Lower lobe of right lung (tissue), 2 donors: Measurements from ENCODE around the gene SLC39A5. TPM values are rescaled to one million over a fixed set of nuclear protein-coding genes. Genes with fewer than 3 reads are reported as not detected.

Experiments used
- ATAC-seq, 2 donors: fragments of 200-7000 bp; cut with Tn5 transposase; one replicate each; pipeline ENCODE4 v1.9.1; 2020 to 2022; ENCODE audit warnings: mild to moderate bottlenecking in 2 of 2, moderate library complexity in 2 of 2
- DNase-seq: peaks from one replicate; pipeline ENCODE4 v3.0.0-alpha.2; 2020
- H3K27ac ChIP-seq: fragments of 200-600 bp; one replicate; pipeline ENCODE4 v1.8.0; 2022
- H3K27me3 ChIP-seq: fragments of 200-600 bp; one replicate; pipeline ENCODE4 v1.8.0; 2022; ENCODE audit warnings: low read depth
- H3K36me3 ChIP-seq: fragments of 200-600 bp; one replicate; pipeline ENCODE4 v1.8.0; 2022; ENCODE audit warnings: mild to moderate bottlenecking
- H3K4me1 ChIP-seq: fragments of 200-600 bp; one replicate; pipeline ENCODE4 v1.8.0; 2022
- H3K4me3 ChIP-seq: fragments of 200-600 bp; one replicate; pipeline ENCODE4 v1.8.0; 2022; ENCODE audit warnings: mild to moderate bottlenecking
- H3K9me3 ChIP-seq: fragments of 200-600 bp; one replicate; pipeline ENCODE4 v1.8.0; 2022
- intact Hi-C: fragments of 100-400 bp; cut with DNase I; formaldehyde crosslinking; loops from one replicate; pipeline ENCODE4 v1.11.0; 2022
- long read RNA-seq: library from polyadenylated mRNA; unstranded; transcript quantifications from one replicate; pipeline ENCODE4 v2.0.0, GENCODE V29; 2021
- total RNA-seq: library from RNA; stranded (reverse); fragmentation: NEBNext Ultra II Directional; extraction: Animal tissue kit (Norgen Biotek cat#: 25700); gene quantifications from one replicate; pipeline ENCODE4 v1.2.1, GENCODE V29; 2021
- TF ChIP-seq, protein P1 (sequence below): fragments of 200-600 bp; IDR thresholded peaks from one replicate; pipeline ENCODE4 v1.8.0; 2022; ENCODE audit warnings: antibody characterized with exemption, mild to moderate bottlenecking
- donor health status: DM: no; HTN: yes; CAD: no; lungs with severe emphysema.

The SLC39A5 gene, protein sequence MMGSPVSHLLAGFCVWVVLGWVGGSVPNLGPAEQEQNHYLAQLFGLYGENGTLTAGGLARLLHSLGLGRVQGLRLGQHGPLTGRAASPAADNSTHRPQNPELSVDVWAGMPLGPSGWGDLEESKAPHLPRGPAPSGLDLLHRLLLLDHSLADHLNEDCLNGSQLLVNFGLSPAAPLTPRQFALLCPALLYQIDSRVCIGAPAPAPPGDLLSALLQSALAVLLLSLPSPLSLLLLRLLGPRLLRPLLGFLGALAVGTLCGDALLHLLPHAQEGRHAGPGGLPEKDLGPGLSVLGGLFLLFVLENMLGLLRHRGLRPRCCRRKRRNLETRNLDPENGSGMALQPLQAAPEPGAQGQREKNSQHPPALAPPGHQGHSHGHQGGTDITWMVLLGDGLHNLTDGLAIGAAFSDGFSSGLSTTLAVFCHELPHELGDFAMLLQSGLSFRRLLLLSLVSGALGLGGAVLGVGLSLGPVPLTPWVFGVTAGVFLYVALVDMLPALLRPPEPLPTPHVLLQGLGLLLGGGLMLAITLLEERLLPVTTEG
- total RNA-seq, result not detected
- long read RNA-seq, result 0 reads

DNA sequence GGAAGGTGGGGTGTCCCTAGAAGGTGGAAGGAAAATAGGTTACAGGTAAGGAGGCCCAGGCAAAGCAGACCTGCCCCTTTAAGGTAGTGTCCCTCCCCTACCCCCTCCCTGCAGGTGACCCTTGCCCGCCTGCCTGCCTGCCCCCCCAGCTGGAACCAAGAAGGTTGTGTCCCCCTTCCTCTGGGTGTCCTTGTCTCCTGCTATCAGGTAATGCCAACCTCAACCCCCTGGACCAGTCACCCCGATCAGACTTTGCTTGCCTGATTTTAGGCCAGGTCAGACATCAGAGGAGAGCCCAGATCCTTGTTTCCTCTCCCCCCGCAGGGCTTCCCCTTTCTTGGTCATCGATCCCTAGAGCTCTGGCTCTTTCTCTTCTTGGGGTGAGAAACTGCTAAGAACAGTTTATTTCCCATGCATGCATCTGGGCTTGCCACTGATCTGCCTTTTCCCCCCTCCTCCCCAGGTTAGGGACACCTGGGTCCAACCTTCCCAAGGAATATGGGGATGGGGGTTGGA is at the start of gene SLC39A5:
TSS of gene SLC39A5 (plus strand) at position 136 of the 516 bp plus-strand sequence. CDS start 1,224 bp downstream, outside the sequence.
- Histone ChIP-seq H3K27ac (no peak within 1 kb of the TSS), H3K36me3 (peaks cover 14% of the 10 kb centered on the region), H3K9me3 (no peaks in the 10 kb centered on the region), H3K4me1 (peaks cover 1% of the 10 kb centered on the region), H3K27me3 (no peaks in the 10 kb centered on the region), H3K4me3 (no peak within 1 kb of the TSS)
- intact Hi-C loops, result no loop called here
- TF ChIP-seq, protein P1, sequence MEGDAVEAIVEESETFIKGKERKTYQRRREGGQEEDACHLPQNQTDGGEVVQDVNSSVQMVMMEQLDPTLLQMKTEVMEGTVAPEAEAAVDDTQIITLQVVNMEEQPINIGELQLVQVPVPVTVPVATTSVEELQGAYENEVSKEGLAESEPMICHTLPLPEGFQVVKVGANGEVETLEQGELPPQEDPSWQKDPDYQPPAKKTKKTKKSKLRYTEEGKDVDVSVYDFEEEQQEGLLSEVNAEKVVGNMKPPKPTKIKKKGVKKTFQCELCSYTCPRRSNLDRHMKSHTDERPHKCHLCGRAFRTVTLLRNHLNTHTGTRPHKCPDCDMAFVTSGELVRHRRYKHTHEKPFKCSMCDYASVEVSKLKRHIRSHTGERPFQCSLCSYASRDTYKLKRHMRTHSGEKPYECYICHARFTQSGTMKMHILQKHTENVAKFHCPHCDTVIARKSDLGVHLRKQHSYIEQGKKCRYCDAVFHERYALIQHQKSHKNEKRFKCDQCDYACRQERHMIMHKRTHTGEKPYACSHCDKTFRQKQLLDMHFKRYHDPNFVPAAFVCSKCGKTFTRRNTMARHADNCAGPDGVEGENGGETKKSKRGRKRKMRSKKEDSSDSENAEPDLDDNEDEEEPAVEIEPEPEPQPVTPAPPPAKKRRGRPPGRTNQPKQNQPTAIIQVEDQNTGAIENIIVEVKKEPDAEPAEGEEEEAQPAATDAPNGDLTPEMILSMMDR, result no peak
- DNase-seq (no peak), ATAC-seq (no peak)

- DNase-seq (no peak), ATAC-seq (no peak)
- no peaks in the 10 kb centered on the region for H3K9me3 ChIP-seq
- peaks cover 29% of the 10 kb centered on the region for H3K4me1 ChIP-seq
- peaks cover 51% of the 10 kb centered on the region for H3K36me3 ChIP-seq
- H3K27me3 ChIP-seq, result no peaks in the 10 kb centered on the region
- intact Hi-C loops, result no loop called here
- H3K4me3 ChIP-seq, result no peak overlapping the region
- TF ChIP-seq, protein P1, result no peak
- H3K27ac ChIP-seq, result no peak overlapping the region
These were observed 42.9 kb upstream of the SLC39A5 start for GRCh38 chr12:56186957-56187356.

GRCh38 chr12:56188131-56188777 is 41.6 kb upstream of the SLC39A5 start:
- no peak for DNase-seq
- peaks cover 38% of the 10 kb centered on the region for H3K36me3 ChIP-seq
- intact Hi-C loops, result no loop called here
- no peaks in the 10 kb centered on the region for H3K9me3 ChIP-seq
- peak overlapping the region; percentile 85 for H3K4me3 ChIP-seq
- TF ChIP-seq, protein P1, result no peak
- peaks cover 29% of the 10 kb centered on the region for H3K4me1 ChIP-seq
- ATAC-seq, result no peak
- no peaks in the 10 kb centered on the region for H3K27me3 ChIP-seq
- H3K27ac ChIP-seq, result peak overlapping the region; percentile 93

DNA sequence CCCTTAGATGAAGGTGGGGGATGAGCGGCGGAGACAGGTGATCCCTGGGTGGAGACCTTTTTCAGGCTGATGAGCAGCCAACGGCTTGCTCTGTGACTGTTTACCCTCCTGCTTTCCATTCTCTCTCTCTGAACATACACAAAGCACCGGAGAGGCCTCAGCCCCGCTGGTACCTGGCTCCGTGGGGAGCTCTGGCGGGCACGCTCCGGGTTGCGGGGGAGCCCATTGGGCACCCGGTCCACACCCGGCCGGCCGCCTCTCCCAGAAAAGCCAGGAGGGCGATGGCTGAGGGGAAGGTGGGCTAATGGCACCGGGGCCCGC is 41.1 kb upstream of the SLC39A5 start:
- H3K4me1 ChIP-seq, result peaks cover 29% of the 10 kb centered on the region
- H3K36me3 ChIP-seq, result peaks cover 33% of the 10 kb centered on the region
- intact Hi-C loops, result no loop called here
- DNase-seq (no peak), ATAC-seq (peak; percentile 1 to 22)
- H3K4me3 ChIP-seq, result peak overlapping the region; percentile 85
- peak overlapping the region; percentile 93 for H3K27ac ChIP-seq
- H3K9me3 ChIP-seq, result no peaks in the 10 kb centered on the region
- H3K27me3 ChIP-seq, result no peaks in the 10 kb centered on the region
- TF ChIP-seq, protein P1, result no peak

DNA sequence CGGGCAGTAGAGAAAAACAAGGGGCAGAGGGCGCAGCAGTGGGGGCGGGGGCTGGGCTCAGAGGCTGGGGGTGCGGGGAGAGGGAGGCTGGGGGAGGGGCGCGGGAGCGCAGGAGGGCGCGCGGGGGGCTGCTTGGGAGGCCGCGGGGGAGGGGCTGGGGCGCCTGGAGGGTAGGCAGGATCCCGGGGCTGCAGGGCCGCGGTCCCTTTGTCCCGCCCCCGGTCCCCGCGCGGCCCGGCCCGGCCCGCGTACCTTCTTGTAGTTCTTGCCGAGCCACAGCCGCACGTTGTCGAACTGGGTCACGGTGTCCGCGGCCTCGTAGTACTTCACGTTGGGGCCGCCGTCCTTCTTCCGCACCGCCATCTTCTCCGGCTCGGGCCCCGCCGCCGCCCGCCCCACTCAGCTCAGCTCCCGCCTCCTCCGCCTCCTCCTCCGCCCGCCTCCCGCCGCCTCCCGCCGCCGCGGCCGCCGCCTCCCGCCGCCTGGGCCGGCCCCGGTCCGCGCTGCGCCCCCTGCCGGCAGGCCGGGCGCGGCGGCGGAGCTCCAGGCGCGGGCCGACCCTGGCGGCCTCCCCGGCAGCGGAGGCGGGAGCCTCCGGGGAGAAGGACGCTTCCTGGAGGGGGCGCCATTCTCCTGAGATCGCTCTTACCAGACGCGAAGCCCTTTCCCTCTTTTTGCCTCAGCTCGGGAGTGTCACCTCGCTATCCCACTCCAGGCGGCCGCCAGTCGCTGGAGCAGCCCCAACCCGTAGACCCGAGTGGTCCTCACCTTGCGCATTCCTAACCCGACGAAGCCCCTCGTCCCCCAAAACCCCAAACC is 40.5 kb upstream of the SLC39A5 start, which contains the start of gene SMARCC2:
TSS of gene SMARCC2 (minus strand) at position 385 of the 819 bp plus-strand sequence. CDS start at position 363, 22 bp downstream.
- no peaks in the 10 kb centered on the region for H3K9me3 ChIP-seq
- ATAC-seq, result peak; percentile 88 to 96

More for the DNA sequence above, 40.5 kb upstream of the SLC39A5 start, which contains the start of gene SMARCC2:
- H3K36me3 ChIP-seq, result peaks cover 27% of the 10 kb centered on the region
- H3K27ac ChIP-seq, result peak within 1 kb of the TSS; percentile 93
- intact Hi-C loops, result no loop called here
- H3K4me3 ChIP-seq, result peak within 1 kb of the TSS; percentile 85
- no peaks in the 10 kb centered on the region for H3K27me3 ChIP-seq
- TF ChIP-seq, protein P1, result peak; percentile 61
- peaks cover 29% of the 10 kb centered on the region for H3K4me1 ChIP-seq
- peak; percentile 92 for DNase-seq
